ENCODE results near the gene IL26.
A peak's percentile ranks its signal among the peaks of the same experiment; 100 is the strongest.

Gene IL26

GRCh38 chr12:68225576-68226476 lies at the start of gene IL26:
IL26 (minus strand) TSS chr12:68225810; CDS start chr12:68225756, 54 bp downstream.
- no peaks in the 10 kb centered on the region for H3K36me3 Mint-ChIP-seq
- H3K27me3 Mint-ChIP-seq: no peaks in the 10 kb centered on the region
- H3K9me3 Mint-ChIP-seq: no peaks in the 10 kb centered on the region
- no peak within 1 kb of the TSS for H3K4me3 Mint-ChIP-seq
- H3K27ac Mint-ChIP-seq: no peak within 1 kb of the TSS
- H3K4me1 Mint-ChIP-seq: peaks cover 9% of the 10 kb centered on the region

- H3K36me3 Mint-ChIP-seq: no peaks in the 10 kb centered on the region
- H3K4me3 Mint-ChIP-seq: no peak overlapping the region
- no peaks in the 10 kb centered on the region for H3K27me3 Mint-ChIP-seq
- H3K27ac Mint-ChIP-seq: no peak overlapping the region
- H3K4me1 Mint-ChIP-seq: peaks cover 10% of the 10 kb centered on the region
- H3K9me3 Mint-ChIP-seq: no peaks in the 10 kb centered on the region
Observed at GRCh38 chr12:68272732-68273131, 47.1 kb upstream of the IL26 start.

GRCh38 chr12:68271346-68271745 lies 45.7 kb upstream of the IL26 start:
- Mint-ChIP-seq H3K9me3 (no peaks in the 10 kb centered on the region), H3K36me3 (no peaks in the 10 kb centered on the region), H3K27ac (no peak overlapping the region), H3K27me3 (no peaks in the 10 kb centered on the region), H3K4me3 (no peak overlapping the region), H3K4me1 (peaks cover 4% of the 10 kb centered on the region)

- H3K4me3 Mint-ChIP-seq: no peak overlapping the region
- H3K27me3 Mint-ChIP-seq: no peaks in the 10 kb centered on the region
- H3K36me3 Mint-ChIP-seq: no peaks in the 10 kb centered on the region
- no peak overlapping the region for H3K27ac Mint-ChIP-seq
- H3K9me3 Mint-ChIP-seq: no peaks in the 10 kb centered on the region
- H3K4me1 Mint-ChIP-seq: no peaks in the 10 kb centered on the region
Observed at GRCh38 chr12:68270358-68270757, 44.7 kb upstream of the IL26 start.

- H3K9me3 Mint-ChIP-seq: no peaks in the 10 kb centered on the region
- no peaks in the 10 kb centered on the region for H3K36me3 Mint-ChIP-seq
- H3K27ac Mint-ChIP-seq: no peak overlapping the region
- no peaks in the 10 kb centered on the region for H3K27me3 Mint-ChIP-seq
- H3K4me1 Mint-ChIP-seq: no peaks in the 10 kb centered on the region
- H3K4me3 Mint-ChIP-seq: no peak overlapping the region
Observed at GRCh38 chr12:68269779-68270178, 44.2 kb upstream of the IL26 start.

- no peaks in the 10 kb centered on the region for H3K4me1 Mint-ChIP-seq
- H3K27me3 Mint-ChIP-seq: no peaks in the 10 kb centered on the region
- no peaks in the 10 kb centered on the region for H3K36me3 Mint-ChIP-seq
- H3K4me3 Mint-ChIP-seq: no peak overlapping the region
- no peaks in the 10 kb centered on the region for H3K9me3 Mint-ChIP-seq
- no peak overlapping the region for H3K27ac Mint-ChIP-seq
Observed at GRCh38 chr12:68268967-68269366, 43.4 kb upstream of the IL26 start.

GRCh38 chr12:68267892-68268396 lies 42.3 kb upstream of the IL26 start:
- Mint-ChIP-seq H3K4me1 (no peaks in the 10 kb centered on the region), H3K4me3 (no peak overlapping the region), H3K27ac (no peak overlapping the region), H3K27me3 (no peaks in the 10 kb centered on the region), H3K36me3 (no peaks in the 10 kb centered on the region), H3K9me3 (no peaks in the 10 kb centered on the region)

- Mint-ChIP-seq H3K27ac (no peak overlapping the region), H3K4me1 (peaks cover 16% of the 10 kb centered on the region), H3K4me3 (no peak overlapping the region), H3K9me3 (no peaks in the 10 kb centered on the region), H3K36me3 (no peaks in the 10 kb centered on the region), H3K27me3 (no peaks in the 10 kb centered on the region)
Observed at GRCh38 chr12:68264857-68265256, 39.2 kb upstream of the IL26 start.

- Mint-ChIP-seq H3K9me3 (no peaks in the 10 kb centered on the region), H3K4me1 (peaks cover 21% of the 10 kb centered on the region), H3K27me3 (no peaks in the 10 kb centered on the region), H3K27ac (no peak overlapping the region), H3K4me3 (no peak overlapping the region), H3K36me3 (no peaks in the 10 kb centered on the region)
Observed at GRCh38 chr12:68264158-68264855, 38.7 kb upstream of the IL26 start.

GRCh38 chr12:68263366-68263765 lies 37.8 kb upstream of the IL26 start:
- Mint-ChIP-seq H3K9me3 (no peaks in the 10 kb centered on the region), H3K27me3 (no peaks in the 10 kb centered on the region), H3K4me1 (peaks cover 24% of the 10 kb centered on the region), H3K27ac (no peak overlapping the region), H3K36me3 (no peaks in the 10 kb centered on the region), H3K4me3 (no peak overlapping the region)

GRCh38 chr12:68261896-68262295 lies 36.3 kb upstream of the IL26 start:
- Mint-ChIP-seq H3K9me3 (no peaks in the 10 kb centered on the region), H3K4me1 (peaks cover 24% of the 10 kb centered on the region), H3K27me3 (no peaks in the 10 kb centered on the region), H3K27ac (peak overlapping the region; percentile 11), H3K36me3 (no peaks in the 10 kb centered on the region), H3K4me3 (no peak overlapping the region)

- Mint-ChIP-seq H3K4me1 (peaks cover 24% of the 10 kb centered on the region), H3K4me3 (no peak overlapping the region), H3K9me3 (no peaks in the 10 kb centered on the region), H3K27me3 (no peaks in the 10 kb centered on the region), H3K36me3 (no peaks in the 10 kb centered on the region), H3K27ac (no peak overlapping the region)
Observed at GRCh38 chr12:68260153-68260552, 34.5 kb upstream of the IL26 start.

- H3K4me1 Mint-ChIP-seq: peaks cover 24% of the 10 kb centered on the region
- no peaks in the 10 kb centered on the region for H3K36me3 Mint-ChIP-seq
- no peaks in the 10 kb centered on the region for H3K9me3 Mint-ChIP-seq
- H3K27me3 Mint-ChIP-seq: no peaks in the 10 kb centered on the region
- H3K4me3 Mint-ChIP-seq: no peak overlapping the region
- peak overlapping the region; percentile 3 for H3K27ac Mint-ChIP-seq
Observed at GRCh38 chr12:68259318-68259940, 33.8 kb upstream of the IL26 start.

GRCh38 chr12:68253504-68253903 lies 27.9 kb upstream of the IL26 start, which contains the start of gene IL22:
IL22 (minus strand) TSS chr12:68253604; CDS start chr12:68253448, 156 bp downstream.
- H3K4me3 Mint-ChIP-seq: no peak within 1 kb of the TSS
- no peaks in the 10 kb centered on the region for H3K4me1 Mint-ChIP-seq
- no peaks in the 10 kb centered on the region for H3K9me3 Mint-ChIP-seq
- no peaks in the 10 kb centered on the region for H3K36me3 Mint-ChIP-seq
- no peak within 1 kb of the TSS for H3K27ac Mint-ChIP-seq
- H3K27me3 Mint-ChIP-seq: peaks cover 2% of the 10 kb centered on the region

GRCh38 chr12:68252077-68252476 lies 26.5 kb upstream of the IL26 start:
- Mint-ChIP-seq H3K9me3 (no peaks in the 10 kb centered on the region), H3K27me3 (peaks cover 2% of the 10 kb centered on the region), H3K36me3 (no peaks in the 10 kb centered on the region), H3K4me1 (no peaks in the 10 kb centered on the region), H3K4me3 (no peak overlapping the region), H3K27ac (no peak overlapping the region)

GRCh38 chr12:68250454-68250853 lies 24.8 kb upstream of the IL26 start:
- Mint-ChIP-seq H3K4me3 (no peak overlapping the region), H3K4me1 (no peaks in the 10 kb centered on the region), H3K27ac (no peak overlapping the region), H3K36me3 (no peaks in the 10 kb centered on the region), H3K27me3 (peaks cover 2% of the 10 kb centered on the region), H3K9me3 (no peaks in the 10 kb centered on the region)
